ENCODE results near the gene GALNTL6.

Gene GALNTL6

DNA sequence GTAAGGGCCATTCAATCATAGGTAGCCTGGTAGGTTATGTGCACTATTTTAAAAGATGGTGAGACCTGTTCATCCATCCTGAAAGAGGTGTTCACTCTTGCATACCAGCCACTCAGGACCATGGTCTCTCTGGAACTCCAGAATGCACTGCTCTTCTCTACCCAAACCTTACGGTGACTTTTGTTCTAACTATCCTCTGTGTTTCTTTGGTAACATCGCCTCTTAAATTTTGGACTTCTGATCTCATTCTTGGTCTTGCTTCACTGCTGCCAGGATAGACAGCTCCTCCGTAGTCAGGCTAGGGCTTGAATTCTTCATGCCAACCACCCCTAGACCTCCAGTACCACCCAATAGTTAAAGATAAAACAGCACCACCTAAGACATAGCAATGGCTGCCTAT, 1009.1 kb downstream of the GALNTL6 start:
- Histone ChIP-seq H3K4me3 (replicated peaks; ENCODE audit: low read depth, low read length) (no peak overlapping the region), H3K27me3 (replicated peaks; ENCODE audit: control insufficient read depth, insufficient read depth, low read length) (no peaks in the 10 kb centered on the region), H3K36me3 (ENCODE audit: control insufficient read depth, insufficient read depth, low read length) (no peaks in the 10 kb centered on the region)
- no peak for TF ChIP-seq CTCF (IDR thresholded peaks at IDR 0.05; ENCODE audit: insufficient read depth, low read length, poor library complexity, severe bottlenecking)
- no peak for DNase-seq (ENCODE audit: extremely low read depth, insufficient read length)

GRCh38 chr4:172826346-172826745, 1013.1 kb downstream of the GALNTL6 start:
- H3K27me3 ChIP-seq (replicated peaks; ENCODE audit: control insufficient read depth, insufficient read depth, low read length) = no peaks in the 10 kb centered on the region
- no peak for DNase-seq (ENCODE audit: extremely low read depth, insufficient read length)
- no peaks in the 10 kb centered on the region for H3K36me3 ChIP-seq (ENCODE audit: control insufficient read depth, insufficient read depth, low read length)
- no peak for TF ChIP-seq CTCF (IDR thresholded peaks at IDR 0.05; ENCODE audit: insufficient read depth, low read length, poor library complexity, severe bottlenecking)
- H3K4me3 ChIP-seq (replicated peaks; ENCODE audit: low read depth, low read length) = no peak overlapping the region

- DNase-seq (ENCODE audit: extremely low read depth, insufficient read length) = no peak
- Histone ChIP-seq H3K4me3 (replicated peaks; ENCODE audit: low read depth, low read length) (no peak overlapping the region), H3K36me3 (ENCODE audit: control insufficient read depth, insufficient read depth, low read length) (no peaks in the 10 kb centered on the region), H3K27me3 (replicated peaks; ENCODE audit: control insufficient read depth, insufficient read depth, low read length) (no peaks in the 10 kb centered on the region)
- TF ChIP-seq CTCF (IDR thresholded peaks at IDR 0.05; ENCODE audit: insufficient read depth, low read length, poor library complexity, severe bottlenecking) = no peak
Observed at GRCh38 chr4:172826861-172827260, 1013.7 kb downstream of the GALNTL6 start.

DNA sequence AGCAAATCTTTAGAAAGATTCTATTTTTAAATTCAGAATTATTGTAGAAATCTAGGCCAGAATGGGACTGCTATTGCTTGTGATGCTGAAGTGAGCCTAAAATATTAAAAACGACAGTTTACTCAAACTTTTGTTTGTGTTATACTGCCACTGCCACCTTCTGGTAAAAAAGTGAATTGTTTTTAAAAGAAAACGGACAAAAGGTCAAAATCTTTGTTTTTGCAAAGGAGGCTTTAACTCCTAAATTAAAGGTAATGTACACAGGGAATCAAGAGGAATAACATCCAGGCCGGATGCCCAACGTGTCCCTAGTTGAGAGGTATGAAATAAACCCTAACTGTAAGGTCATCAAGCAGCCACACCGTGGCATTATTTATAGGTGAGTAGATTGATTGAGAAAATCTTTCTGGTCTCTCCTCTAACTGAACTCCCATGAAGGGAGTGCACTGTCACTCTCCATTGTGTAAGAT, 1017.1 kb downstream of the GALNTL6 start:
- Histone ChIP-seq H3K4me3 (replicated peaks; ENCODE audit: low read depth, low read length) (no peak overlapping the region), H3K27me3 (replicated peaks; ENCODE audit: control insufficient read depth, insufficient read depth, low read length) (peaks cover 2% of the 10 kb centered on the region), H3K36me3 (ENCODE audit: control insufficient read depth, insufficient read depth, low read length) (no peaks in the 10 kb centered on the region)
- TF ChIP-seq CTCF (IDR thresholded peaks at IDR 0.05; ENCODE audit: insufficient read depth, low read length, poor library complexity, severe bottlenecking) = peak; percentile 15
- no peak for DNase-seq (ENCODE audit: extremely low read depth, insufficient read length)

DNA sequence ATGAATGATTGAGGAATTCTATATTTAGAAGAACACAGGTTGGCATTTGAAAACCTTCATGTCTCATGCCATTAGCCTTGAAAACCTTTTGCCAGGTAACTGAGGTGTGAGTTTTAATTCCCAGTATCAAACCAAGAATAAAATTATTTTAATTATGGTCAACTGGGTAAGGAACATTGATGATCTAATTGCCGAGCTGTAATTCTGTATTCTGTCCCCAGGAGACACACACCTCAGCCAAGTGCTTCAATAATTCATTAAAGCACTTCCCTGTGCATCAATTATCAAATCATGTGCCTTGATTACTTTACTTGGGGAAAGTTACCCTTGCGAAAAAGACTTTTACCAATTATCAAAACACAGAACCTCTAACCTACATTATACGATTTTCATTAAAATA, 1023.5 kb downstream of the GALNTL6 start:
- Histone ChIP-seq H3K4me3 (replicated peaks; ENCODE audit: low read depth, low read length) (no peak overlapping the region), H3K36me3 (ENCODE audit: control insufficient read depth, insufficient read depth, low read length) (no peaks in the 10 kb centered on the region), H3K27me3 (replicated peaks; ENCODE audit: control insufficient read depth, insufficient read depth, low read length) (peaks cover 2% of the 10 kb centered on the region)
- no peak for TF ChIP-seq CTCF (IDR thresholded peaks at IDR 0.05; ENCODE audit: insufficient read depth, low read length, poor library complexity, severe bottlenecking)
- no peak for DNase-seq (ENCODE audit: extremely low read depth, insufficient read length)

DNA sequence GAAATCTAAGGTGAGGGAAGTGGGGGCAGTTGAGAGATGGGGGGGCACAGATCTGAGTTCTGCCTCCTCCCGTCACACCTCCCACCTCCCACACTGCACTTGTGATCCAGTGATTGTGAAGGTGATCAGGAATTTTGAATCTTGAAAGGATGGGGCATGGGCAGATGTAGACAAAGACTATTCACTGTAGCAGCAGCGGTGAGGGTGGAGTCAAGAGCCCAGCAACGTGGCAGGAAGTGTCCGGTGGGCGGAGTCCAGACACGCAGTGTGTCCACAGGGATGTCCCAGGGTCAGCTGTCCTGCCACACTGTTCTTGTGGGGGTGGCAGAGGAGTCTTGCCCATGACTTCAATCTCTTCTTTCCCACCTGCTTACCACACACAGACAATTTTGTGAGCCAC, 1024.9 kb downstream of the GALNTL6 start:
- Histone ChIP-seq H3K36me3 (ENCODE audit: control insufficient read depth, insufficient read depth, low read length) (no peaks in the 10 kb centered on the region), H3K27me3 (replicated peaks; ENCODE audit: control insufficient read depth, insufficient read depth, low read length) (peaks cover 2% of the 10 kb centered on the region), H3K4me3 (replicated peaks; ENCODE audit: low read depth, low read length) (no peak overlapping the region)
- no peak for DNase-seq (ENCODE audit: extremely low read depth, insufficient read length)
- TF ChIP-seq CTCF (IDR thresholded peaks at IDR 0.05; ENCODE audit: insufficient read depth, low read length, poor library complexity, severe bottlenecking) = no peak
